ENCODE measurements around the gene NCAM1.

The NCAM1 gene

GRCh38 chr11:113174882-113175281, 213.7 kb downstream of the NCAM1 start:
- DNase-seq = no peak

- DNase-seq = no peak
Observed at GRCh38 chr11:113176599-113177360, 215.6 kb downstream of the NCAM1 start.

GRCh38 chr11:113177671-113178070, 216.5 kb downstream of the NCAM1 start:
- DNase-seq = no peak

- no peak for DNase-seq
Observed at GRCh38 chr11:113178381-113179070, 217.3 kb downstream of the NCAM1 start.

GRCh38 chr11:113179181-113179704, 218.0 kb downstream of the NCAM1 start:
- no peak for DNase-seq

GRCh38 chr11:113181094-113181493, 219.9 kb downstream of the NCAM1 start:
- DNase-seq = no peak

- DNase-seq = no peak
Observed at GRCh38 chr11:113182288-113182687, 221.1 kb downstream of the NCAM1 start.

GRCh38 chr11:113184498-113184897, 223.3 kb downstream of the NCAM1 start:
- no peak for DNase-seq

GRCh38 chr11:113188371-113188834, 227.2 kb downstream of the NCAM1 start:
- DNase-seq = no peak

GRCh38 chr11:113189909-113190667, 228.9 kb downstream of the NCAM1 start:
- no peak for DNase-seq

- DNase-seq = no peak
Observed at GRCh38 chr11:113192121-113192925, 231.1 kb downstream of the NCAM1 start.

GRCh38 chr11:113193016-113193415, 231.8 kb downstream of the NCAM1 start:
- no peak for DNase-seq

GRCh38 chr11:113193946-113194345, 232.7 kb downstream of the NCAM1 start:
- DNase-seq = no peak

- no peak for DNase-seq
Observed at GRCh38 chr11:113195728-113196127, 234.5 kb downstream of the NCAM1 start.

- no peak for DNase-seq
Observed at GRCh38 chr11:113197446-113197845, 236.2 kb downstream of the NCAM1 start.

GRCh38 chr11:113198972-113199661, 237.9 kb downstream of the NCAM1 start:
- DNase-seq = no peak

GRCh38 chr11:113199866-113200265, 238.6 kb downstream of the NCAM1 start:
- DNase-seq = no peak

- DNase-seq = no peak
Observed at GRCh38 chr11:113201054-113201818, 240.0 kb downstream of the NCAM1 start.

GRCh38 chr11:113202431-113202830, 241.2 kb downstream of the NCAM1 start:
- no peak for DNase-seq

GRCh38 chr11:113203141-113203753, 242.0 kb downstream of the NCAM1 start:
- DNase-seq = no peak

- no peak for DNase-seq
Observed at GRCh38 chr11:113204280-113204679, 243.1 kb downstream of the NCAM1 start.

Data from NCI-H510A treated with DMSO at 0.1 percent for 48 hours (cell line).